GM19025 (cell line): ENCODE measurements around the gene ANKDD1A.

Experiments
- ATAC-seq: cut with Tn5 transposase; IDR thresholded peaks from one replicate; pipeline ENCODE4 v1.9.1; 2021; ENCODE audit warnings: mild to moderate bottlenecking, low read depth, moderate library complexity; ENCODE audit not compliant: unreplicated experiment

The ANKDD1A gene

GRCh38 chr15:64919721-64920120, 8.0 kb downstream of the ANKDD1A start:
- ATAC-seq = no peak

DNA sequence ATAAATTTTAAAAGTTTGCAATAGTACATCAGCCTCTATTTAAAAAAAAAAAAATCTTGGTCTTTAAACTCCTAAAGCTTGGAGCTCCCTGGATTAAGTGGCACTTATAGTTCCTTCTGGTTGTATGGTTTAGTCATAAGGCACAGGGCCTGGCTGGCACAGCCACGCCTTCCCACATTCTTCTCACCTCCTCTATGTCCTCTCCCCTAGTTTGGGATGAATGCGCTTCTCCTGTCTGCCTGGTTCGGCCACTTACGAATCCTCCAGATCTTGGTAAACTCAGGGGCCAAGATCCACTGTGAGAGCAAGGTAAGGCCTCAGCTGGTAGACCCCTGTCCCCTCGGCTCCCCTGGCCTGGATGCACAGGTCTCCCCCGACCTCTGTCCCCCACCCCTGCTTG, 10.0 kb downstream of the ANKDD1A start:
- ATAC-seq = no peak

DNA sequence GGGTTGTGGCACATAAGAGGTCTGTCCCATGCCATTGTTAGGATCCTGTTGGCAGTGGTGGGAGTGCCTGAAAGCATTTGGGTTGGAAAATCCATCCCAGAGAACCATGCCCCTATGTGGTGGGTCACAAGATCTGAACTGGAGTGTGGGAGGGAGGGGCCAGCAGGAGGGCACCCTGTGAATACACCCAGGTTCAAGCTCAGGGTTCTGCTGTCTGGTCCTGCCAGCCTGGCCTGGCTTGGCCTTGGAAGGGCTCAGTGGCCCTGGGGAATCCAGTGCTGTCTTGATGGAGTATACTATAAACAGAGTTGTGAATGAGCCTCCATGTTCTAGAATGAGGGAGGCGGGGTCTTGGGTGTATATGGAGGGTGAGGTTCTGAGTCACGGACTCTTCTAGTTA, 11.8 kb downstream of the ANKDD1A start:
- ATAC-seq = no peak

DNA sequence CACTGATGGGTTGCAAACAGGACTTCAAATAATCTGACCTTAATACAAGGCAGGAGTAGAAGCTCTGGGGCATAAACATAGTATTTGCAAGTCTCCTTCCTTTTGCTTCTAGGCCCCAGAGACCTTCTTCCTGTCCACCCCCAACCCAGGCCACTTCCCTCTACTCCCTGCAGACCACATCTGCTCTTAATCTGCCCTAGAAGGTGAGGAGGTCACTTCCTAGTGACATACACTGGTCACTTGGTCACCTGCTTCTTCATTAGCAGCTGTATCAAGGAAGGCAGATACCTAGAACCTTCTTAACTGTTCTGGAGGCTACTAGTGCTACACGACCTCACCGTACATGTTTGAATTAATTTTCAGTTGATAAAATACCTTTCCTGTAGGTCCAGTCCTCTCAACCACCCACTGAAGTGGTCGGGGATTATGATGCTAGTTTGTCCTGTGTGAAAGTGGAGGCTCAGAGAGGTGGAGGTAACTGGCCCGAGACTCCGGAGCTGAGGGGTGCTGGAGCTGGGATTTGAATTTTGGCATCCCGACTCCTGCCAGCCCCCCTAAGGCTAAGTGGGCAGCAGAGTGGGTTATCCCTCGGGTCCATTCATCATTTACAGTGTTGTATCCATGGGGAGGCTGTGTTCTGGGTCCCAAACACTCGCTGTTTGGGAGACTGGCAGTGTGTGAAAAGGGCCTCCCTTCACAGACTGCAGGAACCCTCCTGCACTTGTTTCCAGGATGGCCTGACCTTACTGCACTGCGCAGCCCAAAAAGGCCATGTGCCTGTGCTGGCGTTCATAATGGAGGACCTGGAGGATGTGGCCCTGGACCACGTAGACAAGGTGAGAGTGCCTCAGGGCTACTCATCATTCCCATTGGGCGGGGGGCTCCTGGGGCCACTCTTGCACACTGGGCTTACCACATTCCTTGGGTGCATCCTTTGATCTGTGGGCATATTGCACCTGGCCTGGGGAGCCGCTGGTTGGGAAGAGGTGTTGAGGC, 13.9 kb downstream of the ANKDD1A start:
- ATAC-seq = no peak

GRCh38 chr15:64926661-64927060, 15.0 kb downstream of the ANKDD1A start:
- ATAC-seq = no peak

DNA sequence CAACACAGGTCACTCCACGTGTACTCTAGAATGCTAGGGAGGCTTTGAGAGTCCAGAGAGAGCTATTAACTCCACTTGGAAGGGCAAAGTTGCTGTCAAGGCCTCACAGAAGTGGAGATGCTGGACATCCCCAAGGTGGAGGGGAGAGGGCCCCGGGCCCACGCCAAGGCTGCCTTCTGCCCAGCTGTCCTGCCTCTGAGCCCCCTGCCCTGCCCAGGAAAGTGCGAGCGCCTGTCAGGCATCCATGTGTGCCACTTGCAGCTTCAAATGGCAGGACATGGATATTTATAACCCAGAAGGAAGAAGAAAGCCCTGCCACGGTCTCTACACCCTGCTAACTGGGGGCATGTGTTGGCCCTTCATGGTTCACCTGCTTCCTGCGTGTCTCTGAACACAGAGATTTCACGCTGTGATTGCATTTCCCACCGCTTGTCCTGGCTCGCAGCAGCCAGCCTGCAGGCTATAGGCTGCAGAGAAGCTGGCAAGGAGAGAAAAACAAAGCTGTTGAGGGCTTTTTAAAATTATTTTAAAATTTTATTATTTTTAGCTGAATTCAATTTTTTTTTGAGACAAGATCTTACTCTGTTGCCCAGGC, 17.0 kb downstream of the ANKDD1A start:
- ATAC-seq = no peak

GRCh38 chr15:64930019-64930652, 18.4 kb downstream of the ANKDD1A start:
- peak; percentile 79 for ATAC-seq

DNA sequence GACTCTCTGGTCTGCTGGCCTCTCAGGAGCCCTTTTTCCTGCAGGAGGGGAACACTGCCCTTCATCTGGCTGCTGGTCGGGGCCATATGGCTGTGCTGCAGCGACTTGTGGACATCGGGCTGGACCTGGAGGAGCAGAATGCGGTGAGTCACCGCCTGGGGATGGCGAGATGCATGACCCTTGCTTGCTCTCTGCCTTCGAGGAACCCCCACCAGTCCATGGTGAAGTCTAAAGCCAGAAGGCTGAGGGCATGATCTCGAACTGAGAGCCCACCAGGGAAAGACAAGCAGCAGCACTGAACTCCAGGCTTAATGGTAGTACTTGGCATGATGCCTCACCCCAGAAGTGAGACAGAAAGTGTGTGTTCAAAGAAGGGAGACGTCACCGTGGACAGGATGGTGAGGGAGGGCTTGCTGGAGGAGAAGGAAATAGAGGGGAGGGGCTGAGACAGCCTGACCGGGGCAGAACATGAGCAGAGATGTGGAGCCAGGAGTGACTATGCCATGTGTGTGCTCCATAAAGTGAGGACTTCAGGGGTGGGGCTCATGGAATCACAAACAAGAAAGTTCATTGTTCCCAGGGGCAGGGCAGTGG, 19.2 kb downstream of the ANKDD1A start:
- ATAC-seq = no peak

DNA sequence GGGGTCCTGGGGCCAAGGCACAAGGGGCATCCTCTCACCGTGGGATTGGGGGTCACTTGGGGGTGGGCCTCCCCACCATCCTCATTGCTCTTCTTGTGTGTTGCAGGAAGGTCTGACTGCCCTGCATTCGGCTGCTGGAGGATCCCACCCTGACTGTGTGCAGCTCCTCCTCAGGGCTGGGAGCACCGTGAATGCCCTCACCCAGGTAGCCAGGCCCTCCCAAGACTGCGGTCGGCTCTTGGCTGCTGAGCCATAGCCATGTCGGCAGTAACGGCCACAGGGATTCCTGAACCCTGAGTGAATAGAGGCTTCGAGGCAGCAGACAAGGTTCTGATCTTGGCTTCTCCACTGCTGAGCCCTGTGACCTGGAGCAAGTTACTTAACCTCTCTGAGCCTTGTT, 19.7 kb downstream of the ANKDD1A start:
- no peak for ATAC-seq

DNA sequence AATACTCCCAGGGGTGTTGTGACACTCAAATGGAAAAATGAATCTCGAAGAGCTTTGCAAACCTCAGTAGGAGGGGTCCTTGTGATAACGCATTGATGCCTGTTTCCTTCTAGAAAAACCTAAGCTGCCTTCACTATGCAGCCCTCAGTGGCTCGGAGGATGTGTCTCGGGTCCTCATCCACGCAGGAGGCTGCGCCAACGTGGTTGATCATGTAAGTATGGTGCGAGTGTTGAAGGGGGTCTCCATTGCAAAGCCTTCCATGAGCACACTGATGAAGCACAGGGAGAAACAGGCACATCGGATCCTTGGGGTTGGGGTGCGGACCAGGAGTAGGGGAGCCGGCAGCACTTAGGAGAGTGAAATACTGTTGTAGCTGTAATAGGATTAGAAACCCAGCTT, 22.3 kb downstream of the ANKDD1A start:
- ATAC-seq = no peak

DNA sequence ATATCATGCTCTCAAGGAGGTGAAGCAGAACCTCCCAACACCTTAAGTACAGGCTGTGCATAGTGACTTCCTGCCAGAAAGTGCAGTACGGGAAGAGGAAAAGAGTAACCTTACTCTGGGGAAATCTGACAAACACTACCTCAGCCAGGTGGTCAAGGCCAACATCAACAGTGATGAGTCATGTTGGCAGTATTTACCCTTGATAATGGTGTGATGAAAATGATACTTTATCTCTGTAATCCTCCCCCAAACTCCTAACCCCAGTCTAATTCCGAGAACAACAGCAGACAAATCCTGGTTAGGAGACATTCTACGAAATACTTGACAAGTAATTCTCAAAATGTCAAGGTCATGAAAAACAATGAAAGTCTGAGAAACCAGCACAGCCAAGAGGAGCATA, 26.5 kb downstream of the ANKDD1A start:
- ATAC-seq = no peak

DNA sequence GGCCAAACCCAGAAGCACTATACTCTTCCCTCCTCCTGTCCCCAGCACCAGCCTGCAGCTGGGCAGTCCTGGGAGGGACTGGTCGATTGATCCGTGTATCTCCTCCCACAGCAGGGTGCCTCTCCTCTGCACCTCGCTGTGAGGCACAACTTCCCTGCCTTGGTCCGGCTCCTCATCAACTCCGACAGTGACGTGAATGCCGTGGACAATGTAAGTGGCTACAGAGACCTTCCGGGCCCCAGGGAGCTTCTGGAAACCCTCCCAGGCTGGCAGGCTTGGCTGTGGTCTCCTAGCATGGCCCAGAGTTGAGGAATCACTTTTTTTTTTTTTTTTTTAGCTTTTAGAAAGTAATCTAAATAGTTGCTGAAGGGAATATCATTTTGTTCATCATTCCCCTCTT, 30.7 kb downstream of the ANKDD1A start:
- no peak for ATAC-seq

DNA sequence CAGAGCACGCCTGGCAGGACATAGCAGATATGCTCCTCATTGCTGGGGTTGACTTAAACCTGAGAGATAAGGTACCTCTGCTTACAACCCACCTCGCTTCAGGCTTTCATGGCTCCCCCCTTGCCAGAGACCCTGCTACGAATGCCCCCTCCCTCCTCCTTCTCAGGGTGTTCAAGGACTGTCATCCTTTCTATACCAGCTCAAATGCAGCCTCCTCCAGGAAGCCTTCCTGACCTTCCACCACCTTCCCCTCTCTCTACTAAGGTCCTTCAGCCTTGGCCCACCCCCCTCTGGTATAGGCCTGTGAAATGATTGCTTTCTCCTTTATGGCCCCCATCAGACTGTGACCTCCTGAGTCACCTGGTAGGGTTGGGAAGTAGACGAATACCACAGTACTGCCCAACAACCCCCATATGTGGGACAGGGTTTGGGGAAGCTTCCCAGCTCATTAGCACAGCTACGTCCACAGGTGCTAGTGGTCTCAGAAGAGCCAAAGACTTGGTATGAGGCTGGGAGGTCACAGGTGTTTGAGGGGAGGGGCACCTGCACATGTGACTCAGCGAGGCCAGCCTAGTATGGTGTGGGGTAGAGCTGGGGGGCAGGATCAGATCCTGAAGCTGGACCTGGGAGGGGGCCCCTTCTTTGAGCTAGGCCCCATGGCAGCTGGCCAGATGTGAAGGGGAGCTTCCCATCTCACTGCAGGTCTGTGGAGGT, 32.0 kb downstream of the ANKDD1A start:
- no peak for ATAC-seq

GRCh38 chr15:64944961-64945360, 33.3 kb downstream of the ANKDD1A start:
- no peak for ATAC-seq

- no peak for ATAC-seq
Measured at GRCh38 chr15:64947211-64947610, 35.5 kb downstream of the ANKDD1A start.

- ATAC-seq = no peak
Measured at GRCh38 chr15:64948916-64949315, 37.2 kb downstream of the ANKDD1A start.

GRCh38 chr15:64949383-64950186, 37.9 kb downstream of the ANKDD1A start:
- ATAC-seq = no peak

DNA sequence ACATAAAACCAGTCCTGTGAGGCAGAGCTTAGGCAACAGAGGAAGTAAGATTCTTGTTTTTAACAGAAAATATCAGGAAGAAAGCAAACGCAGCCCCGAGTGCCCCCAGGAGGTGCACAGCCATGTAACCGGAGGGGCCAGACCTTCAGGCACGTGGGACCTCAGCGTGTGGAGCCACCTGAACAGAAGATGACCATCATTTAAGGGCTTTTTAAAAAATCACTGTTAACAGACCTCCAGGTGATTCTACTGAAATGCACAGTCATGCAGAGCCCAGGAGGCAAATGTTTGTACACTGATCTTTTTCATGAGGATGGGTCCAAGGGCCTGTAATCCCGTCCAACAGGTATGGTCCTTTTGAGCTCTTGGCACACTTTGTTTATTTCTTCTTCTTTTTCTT, 39.2 kb downstream of the ANKDD1A start:
- no peak for ATAC-seq

- ATAC-seq = no peak
Measured at GRCh38 chr15:64951777-64952418, 40.2 kb downstream of the ANKDD1A start.
